C4-2B (cell line): ENCODE measurements around the gene NCAPH2.

Experiments used
- H3K27ac ChIP-seq: fragments of 450-650 bp; 2 replicates; pipeline ENCODE4 v1.5.1; 2017
- CTCF ChIP-seq: fragments of 450-650 bp; conservative IDR thresholded peaks from 2 replicates; pipeline ENCODE4 v1.5.1; 2017; ENCODE audit warnings: mild to moderate bottlenecking
- ZFX ChIP-seq: fragments of 450-650 bp; IDR thresholded peaks from 2 replicates; pipeline ENCODE4 v1.6.1; 2017

Gene NCAPH2

GRCh38 chr22:50545522-50546325, 37.7 kb downstream of the NCAPH2 start, which contains the start of gene KLHDC7B:
TSS of gene KLHDC7B (plus strand) at chr22:50545899. CDS start at chr22:50546244, 345 bp downstream.
- TF ChIP-seq ZFX (no peak), CTCF (no peak)
- no peak within 1 kb of the TSS for H3K27ac ChIP-seq

- no peak for TF ChIP-seq ZFX
- no peak for TF ChIP-seq CTCF
- H3K27ac ChIP-seq, result no peak overlapping the region
These were observed 38.6 kb downstream of the NCAPH2 start for GRCh38 chr22:50546326-50547262.

- H3K27ac ChIP-seq, result no peak overlapping the region
- TF ChIP-seq ZFX (no peak), CTCF (no peak)
These were observed 39.4 kb downstream of the NCAPH2 start for GRCh38 chr22:50547263-50547985.

- no peak for TF ChIP-seq ZFX
- no peak for TF ChIP-seq CTCF
- H3K27ac ChIP-seq, result no peak overlapping the region
These were observed 40.3 kb downstream of the NCAPH2 start for GRCh38 chr22:50548040-50548920.

GRCh38 chr22:50548921-50549790, 41.1 kb downstream of the NCAPH2 start:
- H3K27ac ChIP-seq, result no peak overlapping the region
- TF ChIP-seq CTCF (no peak), ZFX (no peak)

GRCh38 chr22:50550395-50550794, 42.4 kb downstream of the NCAPH2 start:
- TF ChIP-seq ZFX, result no peak
- no peak for TF ChIP-seq CTCF
- H3K27ac ChIP-seq, result no peak overlapping the region
